ENCODE results near the gene DIS3L2.

DNA sequence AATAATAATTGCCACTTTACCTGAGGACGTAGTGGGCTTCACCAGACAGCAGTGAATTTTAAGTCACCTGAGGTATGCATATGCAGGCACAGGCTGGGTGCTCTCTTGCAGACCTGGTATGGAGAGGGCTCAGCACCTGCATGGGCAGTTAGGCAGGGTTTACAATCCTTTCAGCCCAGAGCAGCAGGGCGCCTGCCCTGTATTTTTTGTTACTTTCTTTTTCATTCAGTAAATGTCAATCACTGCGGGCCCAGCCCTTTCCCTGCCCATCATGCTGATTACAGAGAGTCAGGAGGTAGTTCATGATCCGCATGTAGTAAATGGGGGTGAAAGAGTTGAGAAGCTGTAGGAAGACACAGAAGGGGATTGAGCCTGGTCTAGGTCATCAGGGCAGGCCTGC lies 270.0 kb downstream of the DIS3L2 start:
- TF ChIP-seq CTCF (IDR thresholded peaks at IDR 0.05): no peak
- no peak for TF ChIP-seq POLR2A (IDR thresholded peaks at IDR 0.05)
